Measurements from ENCODE around the gene FOXP4.

Gene FOXP4

GRCh38 chr6:41587131-41587879, 41.1 kb downstream of the FOXP4 start:
- no peak overlapping the region for H3K4me3 Mint-ChIP-seq
- peaks cover 48% of the 10 kb centered on the region for H3K36me3 Mint-ChIP-seq (ENCODE audit: low read depth)
- H3K4me1 Mint-ChIP-seq: peaks cover 41% of the 10 kb centered on the region
- TF ChIP-seq CTCF (IDR thresholded peaks at IDR 0.05; ENCODE audit: unreplicated experiment in 3 of 3): no peak
- H3K27me3 Mint-ChIP-seq (ENCODE audit: low read depth): peaks cover 8% of the 10 kb centered on the region
- no peaks in the 10 kb centered on the region for H3K9me3 Mint-ChIP-seq
- no peak overlapping the region for H3K27ac Mint-ChIP-seq

- H3K4me3 Mint-ChIP-seq: no peak overlapping the region
- peaks cover 55% of the 10 kb centered on the region for H3K36me3 Mint-ChIP-seq (ENCODE audit: low read depth)
- no peaks in the 10 kb centered on the region for H3K9me3 Mint-ChIP-seq
- H3K27ac Mint-ChIP-seq: peak overlapping the region in 1 of 3 experiments; percentile 6
- peaks cover 8% of the 10 kb centered on the region for H3K27me3 Mint-ChIP-seq (ENCODE audit: low read depth)
- no peak for TF ChIP-seq CTCF (IDR thresholded peaks at IDR 0.05; ENCODE audit: unreplicated experiment in 3 of 3)
- peaks cover 36% of the 10 kb centered on the region for H3K4me1 Mint-ChIP-seq
These were observed 41.9 kb downstream of the FOXP4 start for GRCh38 chr6:41588111-41588510.

GRCh38 chr6:41589223-41589622, 43.0 kb downstream of the FOXP4 start:
- Mint-ChIP-seq H3K36me3 (ENCODE audit: low read depth) (peaks cover 59% of the 10 kb centered on the region), H3K4me1 (peaks cover 25% of the 10 kb centered on the region), H3K27me3 (ENCODE audit: low read depth) (peaks cover 8% of the 10 kb centered on the region), H3K4me3 (no peak overlapping the region), H3K9me3 (no peaks in the 10 kb centered on the region), H3K27ac (no peak overlapping the region)
- TF ChIP-seq CTCF (IDR thresholded peaks at IDR 0.05; ENCODE audit: unreplicated experiment in 3 of 3): no peak

- Mint-ChIP-seq H3K4me3 (no peak overlapping the region), H3K36me3 (ENCODE audit: low read depth) (peaks cover 62% of the 10 kb centered on the region), H3K9me3 (no peaks in the 10 kb centered on the region), H3K27me3 (ENCODE audit: low read depth) (peaks cover 8% of the 10 kb centered on the region), H3K4me1 (peaks cover 21% of the 10 kb centered on the region), H3K27ac (peak overlapping the region in 1 of 3 experiments; percentile 9)
- no peak for TF ChIP-seq CTCF (IDR thresholded peaks at IDR 0.05; ENCODE audit: unreplicated experiment in 3 of 3)
These were observed 43.7 kb downstream of the FOXP4 start for GRCh38 chr6:41589636-41590622.

GRCh38 chr6:41591122-41591521, 44.9 kb downstream of the FOXP4 start:
- Mint-ChIP-seq H3K4me1 (peaks cover 13% of the 10 kb centered on the region), H3K27me3 (ENCODE audit: low read depth) (peaks cover 3% of the 10 kb centered on the region), H3K36me3 (ENCODE audit: low read depth) (peaks cover 58% of the 10 kb centered on the region), H3K9me3 (no peaks in the 10 kb centered on the region), H3K27ac (no peak overlapping the region), H3K4me3 (no peak overlapping the region)
- TF ChIP-seq CTCF (IDR thresholded peaks at IDR 0.05; ENCODE audit: unreplicated experiment in 3 of 3): no peak
